GM12865 (cell line): Measurements from ENCODE around the gene SNHG17.
"Not testable (repeated sequence)": the region's sequence is repeated elsewhere in the genome, so short reads cannot be mapped to it uniquely, and the experiment has no call there.

Source experiments
- DNase-seq: peaks from one replicate; pipeline ENCODE4 v3.0.0; 2010; ENCODE audit warnings: low read depth
- H3K4me3 ChIP-seq: 2 replicates; pipeline ENCODE4 v1.5.1; 2011; ENCODE audit warnings: mild to moderate bottlenecking, low read depth, low read length, control low read depth
- CTCF ChIP-seq: IDR thresholded peaks from 2 replicates; pipeline ENCODE4 v1.5.1; 2011; ENCODE audit warnings: low read length, control low read depth, low read depth, inconsistent platforms; ENCODE audit not compliant: insufficient read depth; ENCODE audit errors: missing control alignments

Gene SNHG17

GRCh38 chr20:38387953-38388352, 47.2 kb downstream of the SNHG17 start:
- H3K4me3 ChIP-seq = no peak overlapping the region
- no peak for TF ChIP-seq CTCF
- DNase-seq = no peak

GRCh38 chr20:38386851-38387250, 48.3 kb downstream of the SNHG17 start:
- H3K4me3 ChIP-seq = no peak overlapping the region
- no peak for TF ChIP-seq CTCF
- DNase-seq = no peak

- no peak overlapping the region for H3K4me3 ChIP-seq
Measured at GRCh38 chr20:38386004-38386403, 49.1 kb downstream of the SNHG17 start.

GRCh38 chr20:38383147-38383546, 52.0 kb downstream of the SNHG17 start:
- TF ChIP-seq CTCF = no peak
- no peak overlapping the region for H3K4me3 ChIP-seq
- DNase-seq = no peak

More at GRCh38 chr20:38386004-38386403, 49.1 kb downstream of the SNHG17 start:
- no peak for TF ChIP-seq CTCF
- DNase-seq = no peak

- H3K4me3 ChIP-seq, DNase-seq: not testable (repeated sequence)
Measured at GRCh38 chr20:38377838-38378237, 57.3 kb downstream of the SNHG17 start.

- no peak for DNase-seq
- no peak for TF ChIP-seq CTCF
- no peak overlapping the region for H3K4me3 ChIP-seq
Measured at GRCh38 chr20:38377039-38377685, 58.0 kb downstream of the SNHG17 start.

- no peak for DNase-seq
- no peak overlapping the region for H3K4me3 ChIP-seq
- TF ChIP-seq CTCF = no peak
Measured at GRCh38 chr20:38373898-38374297, 61.2 kb downstream of the SNHG17 start.
